ENCODE results near the gene DUSP10. TPM values are rescaled to one million over a fixed set of nuclear protein-coding genes. Genes with fewer than 3 reads are reported as not detected.

DUSP10 gene
- polyA plus RNA-seq, 1 donor from 2014 or later = 2.0 TPM

- H4K20me1 ChIP-seq (ENCODE audit: insufficient read depth) = no peaks in the 10 kb centered on the region
- no peak overlapping the region for H3K9ac ChIP-seq (ENCODE audit: low read length)
- H3K9me3 ChIP-seq (ENCODE audit: low read length) = no peaks in the 10 kb centered on the region
- no peaks in the 10 kb centered on the region for H3K36me3 ChIP-seq (ENCODE audit: insufficient read depth, low read length)
- no peak overlapping the region for H3K4me3 ChIP-seq (ENCODE audit: low read length)
- no peak overlapping the region for H3K27ac ChIP-seq (ENCODE audit: low read length)
- H3F3A ChIP-seq (ENCODE audit: insufficient read depth, low read length, poor library complexity, severe bottlenecking) = no peaks in the 10 kb centered on the region
- no peak overlapping the region for H3K4me2 ChIP-seq (ENCODE audit: low read length)
- no peaks in the 10 kb centered on the region for H3K27me3 ChIP-seq (ENCODE audit: insufficient read depth, low read depth, low read length)
- TF ChIP-seq SMC3 (conservative IDR thresholded peaks at IDR 0.05; ENCODE audit: poor library complexity) (no peak), MXI1 (conservative IDR thresholded peaks at IDR 0.05; ENCODE audit: poor library complexity, severe bottlenecking) (no peak), TAF1 (IDR thresholded peaks at IDR 0.05; ENCODE audit: low read depth) (no peak), CTCF (IDR thresholded peaks at IDR 0.05; ENCODE audit: poor library complexity, severe bottlenecking) (no peak), EP300 (conservative IDR thresholded peaks at IDR 0.05; ENCODE audit: poor library complexity, severe bottlenecking) (no peak), REST (IDR thresholded peaks at IDR 0.05; ENCODE audit: borderline replicate concordance) (no peak), RAD21 (conservative IDR thresholded peaks at IDR 0.05) (no peak), POLR2AphosphoS5 (IDR thresholded peaks at IDR 0.05) (no peak), EZH2 (IDR thresholded peaks at IDR 0.05; ENCODE audit: borderline replicate concordance, insufficient read depth, low read length, poor library complexity, severe bottlenecking) (no peak)
- H2AFZ ChIP-seq (ENCODE audit: low read depth, low read length) = no peak overlapping the region
- no peaks in the 10 kb centered on the region for H3K9me2 ChIP-seq (ENCODE audit: insufficient read depth, low read length)
- no peaks in the 10 kb centered on the region for H3K79me2 ChIP-seq (replicated peaks; ENCODE audit: insufficient read depth, low read length)
Measured at GRCh38 chr1:221779771-221780170, 37.9 kb upstream of the DUSP10 start.

- no peak overlapping the region for H3K27ac ChIP-seq (ENCODE audit: low read length)
- H3K4me2 ChIP-seq (ENCODE audit: low read length) = no peak overlapping the region
- H3K9me3 ChIP-seq (ENCODE audit: low read length) = no peaks in the 10 kb centered on the region
- no peak overlapping the region for H3K9ac ChIP-seq (ENCODE audit: low read length)
- H3K4me3 ChIP-seq (ENCODE audit: low read length) = no peak overlapping the region
- no peaks in the 10 kb centered on the region for H4K20me1 ChIP-seq (ENCODE audit: insufficient read depth)
- TF ChIP-seq CTCF (IDR thresholded peaks at IDR 0.05; ENCODE audit: poor library complexity, severe bottlenecking) = no peak
- no peak for TF ChIP-seq RAD21 (conservative IDR thresholded peaks at IDR 0.05)
- no peak for TF ChIP-seq REST (IDR thresholded peaks at IDR 0.05; ENCODE audit: borderline replicate concordance)
- TF ChIP-seq EZH2 (IDR thresholded peaks at IDR 0.05; ENCODE audit: borderline replicate concordance, insufficient read depth, low read length, poor library complexity, severe bottlenecking) = no peak
- TF ChIP-seq TAF1 (IDR thresholded peaks at IDR 0.05; ENCODE audit: low read depth) = no peak
- TF ChIP-seq POLR2AphosphoS5 (IDR thresholded peaks at IDR 0.05) = no peak
- no peak for TF ChIP-seq EP300 (conservative IDR thresholded peaks at IDR 0.05; ENCODE audit: poor library complexity, severe bottlenecking)
- TF ChIP-seq MXI1 (conservative IDR thresholded peaks at IDR 0.05; ENCODE audit: poor library complexity, severe bottlenecking) = no peak
- TF ChIP-seq SMC3 (conservative IDR thresholded peaks at IDR 0.05; ENCODE audit: poor library complexity) = no peak
- H3K79me2 ChIP-seq (replicated peaks; ENCODE audit: insufficient read depth, low read length) = no peaks in the 10 kb centered on the region
- no peaks in the 10 kb centered on the region for H3K27me3 ChIP-seq (ENCODE audit: insufficient read depth, low read depth, low read length)
- no peak overlapping the region for H2AFZ ChIP-seq (ENCODE audit: low read depth, low read length)
- H3F3A ChIP-seq (ENCODE audit: insufficient read depth, low read length, poor library complexity, severe bottlenecking) = no peaks in the 10 kb centered on the region
- H3K9me2 ChIP-seq (ENCODE audit: insufficient read depth, low read length) = no peaks in the 10 kb centered on the region
- no peaks in the 10 kb centered on the region for H3K36me3 ChIP-seq (ENCODE audit: insufficient read depth, low read length)
Measured at GRCh38 chr1:221778535-221779142, 36.8 kb upstream of the DUSP10 start.
